OCI-LY7 (cell line): ENCODE data around the gene E2F6.

Experiments used
- EZH2phosphoT487 ChIP-seq: fragments of 200-600 bp; sonication (generic); IDR thresholded peaks from 2 replicates; pipeline ENCODE4 v1.6.1; 2018; ENCODE audit warnings: low read depth, borderline replicate concordance, mild to moderate bottlenecking, mixed run types, antibody characterized with exemption, low read length, moderate library complexity, mixed read lengths
- TF ChIP-seq, protein P1 (sequence below): fragments of 200-600 bp; sonication (generic); conservative IDR thresholded peaks from 2 replicates; pipeline ENCODE4 v1.5.1; 2014; ENCODE audit warnings: mild to moderate bottlenecking, antibody characterized with exemption, low read length, moderate library complexity, mixed read lengths

DNA sequence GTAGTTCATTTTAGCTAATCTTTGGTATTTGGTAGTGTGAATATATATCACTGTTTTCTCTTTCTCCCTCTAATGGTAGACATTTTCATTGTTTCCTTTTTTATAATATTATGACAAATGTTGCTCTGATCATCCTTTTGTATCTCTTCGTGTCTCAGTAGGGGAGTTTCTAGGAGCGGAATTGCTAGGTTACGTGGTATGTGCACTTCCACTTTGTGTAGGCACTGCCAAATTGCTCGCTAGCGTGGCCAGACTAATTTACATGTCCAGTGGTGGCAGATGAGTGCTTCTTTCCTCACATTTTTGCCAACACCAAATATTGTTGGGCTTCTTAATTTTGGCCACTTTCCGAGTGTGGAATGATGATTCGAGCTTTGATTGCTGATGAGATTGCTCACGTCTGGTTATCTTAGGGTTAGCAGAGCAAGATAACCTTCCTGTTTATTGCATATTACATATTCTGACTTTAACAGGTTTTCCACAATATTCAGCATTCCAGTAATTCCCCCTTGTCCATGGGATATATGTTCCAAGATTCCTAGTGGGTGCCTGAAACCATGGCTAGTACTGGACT lies 37.5 kb upstream of the E2F6 start:
- TF ChIP-seq, protein P1, sequence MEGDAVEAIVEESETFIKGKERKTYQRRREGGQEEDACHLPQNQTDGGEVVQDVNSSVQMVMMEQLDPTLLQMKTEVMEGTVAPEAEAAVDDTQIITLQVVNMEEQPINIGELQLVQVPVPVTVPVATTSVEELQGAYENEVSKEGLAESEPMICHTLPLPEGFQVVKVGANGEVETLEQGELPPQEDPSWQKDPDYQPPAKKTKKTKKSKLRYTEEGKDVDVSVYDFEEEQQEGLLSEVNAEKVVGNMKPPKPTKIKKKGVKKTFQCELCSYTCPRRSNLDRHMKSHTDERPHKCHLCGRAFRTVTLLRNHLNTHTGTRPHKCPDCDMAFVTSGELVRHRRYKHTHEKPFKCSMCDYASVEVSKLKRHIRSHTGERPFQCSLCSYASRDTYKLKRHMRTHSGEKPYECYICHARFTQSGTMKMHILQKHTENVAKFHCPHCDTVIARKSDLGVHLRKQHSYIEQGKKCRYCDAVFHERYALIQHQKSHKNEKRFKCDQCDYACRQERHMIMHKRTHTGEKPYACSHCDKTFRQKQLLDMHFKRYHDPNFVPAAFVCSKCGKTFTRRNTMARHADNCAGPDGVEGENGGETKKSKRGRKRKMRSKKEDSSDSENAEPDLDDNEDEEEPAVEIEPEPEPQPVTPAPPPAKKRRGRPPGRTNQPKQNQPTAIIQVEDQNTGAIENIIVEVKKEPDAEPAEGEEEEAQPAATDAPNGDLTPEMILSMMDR, result no peak
- no peak for TF ChIP-seq EZH2phosphoT487
